Astrocyte of the spinal cord (primary cell): ENCODE data around the gene PTPN2.
A peak's percentile ranks its signal among the peaks of the same experiment; 100 is the strongest.

Experiments
- DNase-seq: peaks from one replicate; pipeline ENCODE4 v3.0.0; 2011; ENCODE audit warnings: low read depth, low spot score
- H3K4me3 ChIP-seq: 2 replicates; pipeline ENCODE4 v1.5.1; 2011; ENCODE audit warnings: low read depth, mild to moderate bottlenecking, low read length, moderate library complexity
- in situ Hi-C: cut with HindIII; loops from 2 replicates; pipeline ENCODE4 v1.10.0; 2017; ENCODE audit warnings: low sequenced_read_pairs
- TF ChIP-seq, protein P1 (sequence below): IDR thresholded peaks from 2 replicates; pipeline ENCODE4 v1.5.1; 2012; ENCODE audit warnings: low read depth, mild to moderate bottlenecking, low read length, inconsistent platforms

PTPN2 gene

DNA sequence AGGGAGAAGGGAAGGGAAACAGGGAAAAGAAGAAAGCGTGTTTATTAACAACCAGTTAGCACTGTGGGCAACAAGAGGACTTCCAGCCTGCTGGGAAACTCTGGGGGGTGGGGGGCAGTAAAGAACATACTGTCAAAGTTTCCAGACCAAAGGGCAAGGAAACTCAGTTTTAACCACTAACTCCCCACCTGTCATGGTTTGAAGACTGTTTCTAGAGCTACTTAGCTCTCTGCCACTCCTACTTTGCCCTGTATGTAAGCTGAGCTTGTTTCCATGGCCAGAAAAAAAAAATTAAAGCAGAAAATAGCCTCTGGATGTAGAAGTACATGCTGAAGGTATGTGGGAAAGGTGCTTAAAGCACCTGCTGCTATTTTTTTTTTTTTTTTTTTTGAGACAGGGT is 11.0 kb upstream of the PTPN2 start:
- TF ChIP-seq, protein P1, sequence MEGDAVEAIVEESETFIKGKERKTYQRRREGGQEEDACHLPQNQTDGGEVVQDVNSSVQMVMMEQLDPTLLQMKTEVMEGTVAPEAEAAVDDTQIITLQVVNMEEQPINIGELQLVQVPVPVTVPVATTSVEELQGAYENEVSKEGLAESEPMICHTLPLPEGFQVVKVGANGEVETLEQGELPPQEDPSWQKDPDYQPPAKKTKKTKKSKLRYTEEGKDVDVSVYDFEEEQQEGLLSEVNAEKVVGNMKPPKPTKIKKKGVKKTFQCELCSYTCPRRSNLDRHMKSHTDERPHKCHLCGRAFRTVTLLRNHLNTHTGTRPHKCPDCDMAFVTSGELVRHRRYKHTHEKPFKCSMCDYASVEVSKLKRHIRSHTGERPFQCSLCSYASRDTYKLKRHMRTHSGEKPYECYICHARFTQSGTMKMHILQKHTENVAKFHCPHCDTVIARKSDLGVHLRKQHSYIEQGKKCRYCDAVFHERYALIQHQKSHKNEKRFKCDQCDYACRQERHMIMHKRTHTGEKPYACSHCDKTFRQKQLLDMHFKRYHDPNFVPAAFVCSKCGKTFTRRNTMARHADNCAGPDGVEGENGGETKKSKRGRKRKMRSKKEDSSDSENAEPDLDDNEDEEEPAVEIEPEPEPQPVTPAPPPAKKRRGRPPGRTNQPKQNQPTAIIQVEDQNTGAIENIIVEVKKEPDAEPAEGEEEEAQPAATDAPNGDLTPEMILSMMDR: no peak
- DNase-seq: no peak
- H3K4me3 ChIP-seq: no peak overlapping the region
- in situ Hi-C loops: no loop called here

DNA sequence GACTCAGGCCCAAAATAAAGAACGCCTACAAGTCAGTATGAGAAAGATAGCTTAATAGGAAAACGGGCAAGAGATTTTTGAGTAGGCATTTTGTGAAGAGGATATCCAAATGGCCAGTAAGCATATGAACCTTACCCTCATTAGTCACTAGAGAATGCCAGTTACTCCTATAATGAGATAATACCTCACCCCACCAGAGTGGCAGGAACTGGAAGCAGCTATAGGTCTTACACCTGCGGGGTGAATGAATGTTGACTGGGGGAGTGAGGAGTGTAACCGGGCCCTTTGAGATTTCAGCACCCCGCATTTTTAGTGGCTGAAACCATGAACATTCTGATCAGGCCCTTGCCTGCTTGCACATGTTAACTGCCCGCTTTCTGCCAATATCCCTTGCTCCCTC is 7.5 kb upstream of the PTPN2 start:
- H3K4me3 ChIP-seq: no peak overlapping the region
- TF ChIP-seq, protein P1: no peak
- DNase-seq: no peak
- in situ Hi-C loops: no loop called here

DNA sequence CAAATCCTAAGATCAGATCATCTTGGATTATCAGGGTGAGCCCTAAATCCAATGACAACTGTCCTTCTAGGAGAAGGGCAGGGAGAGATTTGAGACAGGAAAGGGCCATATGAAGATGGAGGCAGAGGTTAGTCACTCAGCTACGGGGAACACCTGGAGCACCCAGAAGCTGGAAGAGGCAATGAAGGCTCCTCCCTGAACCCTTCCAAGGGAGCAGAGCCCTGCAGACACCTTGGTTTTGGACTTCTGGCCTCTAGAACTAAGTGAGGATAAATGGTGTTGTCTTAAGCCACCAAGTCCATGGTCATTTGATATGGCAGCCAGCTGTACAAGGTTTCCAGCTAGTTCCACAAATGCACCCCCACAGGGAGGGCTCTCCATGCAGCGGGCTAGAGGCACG is 6.9 kb upstream of the PTPN2 start:
- TF ChIP-seq, protein P1: no peak
- in situ Hi-C loops: no loop called here

DNA sequence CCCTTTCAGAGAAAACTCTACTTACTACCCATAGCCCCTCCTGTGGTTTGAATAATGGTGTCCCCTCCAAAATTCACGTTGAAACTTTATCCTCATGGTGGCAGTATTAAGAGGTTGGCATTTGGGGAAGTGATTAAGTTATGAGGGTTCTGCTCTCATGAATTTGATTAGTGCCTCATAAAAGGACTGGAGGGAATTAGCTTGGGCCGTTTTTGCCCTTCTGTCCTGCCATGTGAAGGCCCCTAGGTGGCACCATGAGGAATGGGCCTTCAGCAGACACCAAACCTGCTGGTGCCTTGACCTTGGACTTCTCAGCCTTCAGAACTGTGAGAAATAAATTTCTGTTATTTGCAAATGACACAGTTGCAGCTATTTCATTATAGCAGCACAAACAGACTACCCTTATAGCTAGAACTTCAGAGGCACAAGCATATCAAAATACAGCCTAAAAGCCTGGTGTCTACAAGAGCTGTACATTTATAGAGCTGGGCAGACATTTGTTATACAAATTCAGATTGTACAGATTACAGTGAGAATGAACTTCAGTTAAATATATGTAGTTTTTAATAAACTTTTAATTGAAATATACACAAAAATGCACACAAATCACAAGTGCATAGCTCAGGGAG is 2.6 kb upstream of the PTPN2 start:
- in situ Hi-C loops: no loop called here
- TF ChIP-seq, protein P1: peak; percentile 46
- H3K4me3 ChIP-seq: no peak overlapping the region
- no peak for DNase-seq

More for the DNA sequence above, 6.9 kb upstream of the PTPN2 start:
- DNase-seq: no peak
- H3K4me3 ChIP-seq: no peak overlapping the region

DNA sequence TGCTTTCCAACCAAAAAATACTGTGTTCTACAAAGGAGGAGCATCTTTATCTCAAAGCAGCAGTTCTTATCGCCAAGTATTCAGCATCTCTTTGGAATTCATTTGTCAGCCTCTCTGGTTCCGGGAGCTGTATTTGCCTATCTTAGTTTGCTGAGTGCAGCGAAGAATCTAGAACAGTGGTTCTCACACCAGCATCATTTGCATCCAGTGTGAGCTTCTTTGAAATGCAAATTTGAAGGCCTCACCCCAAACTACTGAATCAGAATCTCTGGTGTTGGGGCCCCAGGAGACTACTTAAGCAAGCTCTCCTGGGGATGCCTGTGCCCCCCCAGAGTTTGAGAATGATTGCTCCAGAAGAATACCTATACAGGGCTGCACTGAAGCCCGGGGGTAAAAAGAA is 1.5 kb upstream of the PTPN2 start:
- TF ChIP-seq, protein P1: no peak

DNA sequence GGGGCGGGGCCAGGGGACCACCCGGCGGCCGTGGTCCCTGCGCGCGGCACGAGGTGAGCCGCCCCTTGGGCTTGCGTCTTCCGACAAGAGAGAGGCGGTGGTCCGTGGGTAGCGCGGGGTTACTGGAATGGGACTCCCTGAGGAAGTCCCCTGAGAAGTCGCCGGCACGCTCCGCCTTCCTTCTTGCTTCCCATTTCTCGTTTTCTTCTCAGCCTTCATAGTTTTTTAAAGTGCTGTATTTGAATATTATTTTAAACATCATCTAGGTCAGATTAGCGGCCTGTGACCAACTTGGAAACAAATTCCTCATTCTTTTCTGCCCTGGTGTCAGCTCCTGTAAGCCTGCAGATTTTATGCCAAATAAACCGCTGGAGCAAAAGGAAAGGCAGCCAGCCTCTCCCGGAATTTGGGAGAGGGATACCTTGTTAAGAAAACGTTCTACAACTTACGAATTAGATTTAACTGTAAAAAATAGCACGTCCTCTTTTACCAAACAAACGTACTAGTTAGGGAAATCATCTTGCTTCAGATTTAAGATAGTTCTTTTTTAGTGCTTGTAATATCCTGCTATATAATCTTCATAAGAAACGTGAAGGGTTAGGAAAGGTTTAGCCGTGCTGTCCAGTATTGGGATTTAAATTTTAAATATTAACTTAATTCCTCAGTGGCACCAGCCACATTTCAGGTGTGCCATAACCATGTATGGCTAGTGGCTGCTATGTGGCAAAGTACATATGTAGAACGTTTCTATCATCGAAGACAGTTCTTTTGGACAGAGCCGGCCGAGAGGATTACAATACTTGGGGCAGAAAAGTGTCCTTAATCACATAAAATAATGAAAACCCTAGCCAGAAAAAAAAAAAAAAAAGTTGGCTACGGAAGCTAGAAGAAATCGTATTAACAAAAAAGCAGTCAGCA is 628 bp upstream of the PTPN2 start:
- TF ChIP-seq, protein P1: no peak
- in situ Hi-C loops: no loop called here
- DNase-seq: peak; percentile 29
- peak overlapping the region; percentile 76 for H3K4me3 ChIP-seq

More for the DNA sequence above, 1.5 kb upstream of the PTPN2 start:
- H3K4me3 ChIP-seq: no peak overlapping the region
- DNase-seq: no peak
- in situ Hi-C loops: no loop called here
